GM23338 (cell line): ENCODE results near the gene MTMR3. TPM values are rescaled to one million over a fixed set of nuclear protein-coding genes. Genes with fewer than 3 reads are reported as not detected.

Experiments used
- ATAC-seq: fragments of 200-7000 bp; cut with Tn5 transposase; 3 replicates; pipeline ENCODE4 v1.9.1; 2020
- DNase-seq: peaks from one replicate; pipeline ENCODE4 v3.0.0-alpha.2; 2015; ENCODE audit warnings: low spot score
- H2AFZ ChIP-seq: fragments of 200-600 bp; sonication (generic); 2 replicates; pipeline ENCODE4 v1.8.0; 2016; ENCODE audit warnings: antibody characterized with exemption, mild to moderate bottlenecking, moderate library complexity
- H3F3A ChIP-seq: fragments of 200-600 bp; sonication (generic); replicated peaks from 2 replicates; pipeline ENCODE4 v1.8.0; 2017; ENCODE audit warnings: antibody characterized with exemption, mixed run types, low read depth
- H3K27ac ChIP-seq: fragments of 200-600 bp; sonication (generic); 2 replicates; pipeline ENCODE4 v1.6.1; 2016; ENCODE audit warnings: low read depth
- H3K27me3 ChIP-seq: fragments of 200-600 bp; sonication (generic); 2 replicates; pipeline ENCODE4 v1.8.0; 2016; ENCODE audit warnings: mild to moderate bottlenecking, mixed run types, moderate library complexity; ENCODE audit not compliant: insufficient read depth
- H3K36me3 ChIP-seq: fragments of 200-600 bp; sonication (generic); 2 replicates; pipeline ENCODE4 v1.8.0; 2016; ENCODE audit warnings: mild to moderate bottlenecking; ENCODE audit not compliant: insufficient read depth
- H3K4me1 ChIP-seq: fragments of 200-600 bp; sonication (generic); 2 replicates; pipeline ENCODE4 v1.8.0; 2016; ENCODE audit warnings: mild to moderate bottlenecking, moderate library complexity; ENCODE audit not compliant: insufficient read depth
- H3K4me2 ChIP-seq: fragments of 200-600 bp; sonication (generic); 2 replicates; pipeline ENCODE4 v1.7.1; 2017; ENCODE audit warnings: mixed run types
- H3K4me3 ChIP-seq: fragments of 200-600 bp; sonication (generic); 2 replicates; pipeline ENCODE4 v1.6.1; 2016; ENCODE audit warnings: mixed run types
- H3K79me2 ChIP-seq: fragments of 200-600 bp; sonication (generic); replicated peaks from 2 replicates; pipeline ENCODE4 v1.8.0; 2017; ENCODE audit warnings: mild to moderate bottlenecking; ENCODE audit not compliant: insufficient read depth
- H3K9me2 ChIP-seq: fragments of 200-600 bp; sonication (generic); 2 replicates; pipeline ENCODE4 v1.8.0; 2017; ENCODE audit not compliant: insufficient read depth
- H4K20me1 ChIP-seq: fragments of 200-600 bp; sonication (generic); replicated peaks from 2 replicates; pipeline ENCODE4 v1.8.0; 2017; ENCODE audit warnings: mild to moderate bottlenecking; ENCODE audit not compliant: insufficient read depth
- H3K27ac Mint-ChIP-seq: 2 replicates; pipeline ENCODE4 v1.8.0; 2020; ENCODE audit warnings: inconsistent platforms, mild to moderate bottlenecking, moderate library complexity, mixed read lengths
- H3K27me3 Mint-ChIP-seq: 3 replicates; pipeline ENCODE4 v1.8.0; 2022; ENCODE audit warnings: low read depth, mild to moderate bottlenecking, moderate library complexity, mixed read lengths, inconsistent platforms; ENCODE audit not compliant: insufficient read depth, poor library complexity
- H3K36me3 Mint-ChIP-seq: 3 replicates; pipeline ENCODE4 v1.8.0; 2021; ENCODE audit warnings: low read depth, mild to moderate bottlenecking, inconsistent platforms, moderate library complexity, mixed read lengths
- H3K4me1 Mint-ChIP-seq: 3 replicates; pipeline ENCODE4 v1.8.0; 2020; ENCODE audit warnings: mild to moderate bottlenecking, inconsistent platforms, mixed read lengths
- H3K4me3 Mint-ChIP-seq: 3 replicates; pipeline ENCODE4 v1.8.0; 2021; ENCODE audit warnings: moderate library complexity, mild to moderate bottlenecking, inconsistent platforms, mixed read lengths
- H3K9me3 Mint-ChIP-seq: 3 replicates; pipeline ENCODE4 v1.8.0; 2020; ENCODE audit warnings: moderate library complexity, mild to moderate bottlenecking, inconsistent platforms, mixed read lengths
- CREB1 ChIP-seq: fragments of 250-450 bp; sonication (Bioruptor Pico); IDR thresholded peaks from 2 replicates; pipeline ENCODE4 v1.5.0; 2020; ENCODE audit warnings: low read depth, mild to moderate bottlenecking, moderate library complexity
- CTCF ChIP-seq, 2 experiments: fragments of 200-600 bp in 1 of 2; sonication (generic) in 1 of 2; conservative IDR thresholded peaks; 2 replicates each; pipeline versions ENCODE4 v1.5.1 to v1.6.1; 2016 to 2017; ENCODE audit warnings: antibody characterized with exemption in 2 of 2, low read depth in 2 of 2, mild to moderate bottlenecking in 2 of 2, moderate library complexity in 1 of 2
- ETS1 ChIP-seq: IDR thresholded peaks from 2 replicates; pipeline ENCODE4 v1.6.1; 2016; ENCODE audit warnings: antibody characterized with exemption
- EZH2phosphoT487 ChIP-seq: fragments of 200-600 bp; sonication (generic); IDR thresholded peaks from one replicate; pipeline ENCODE4 v1.8.1; 2018; ENCODE audit warnings: antibody characterized with exemption; ENCODE audit not compliant: unreplicated experiment
- JUNB ChIP-seq: IDR thresholded peaks from one replicate; pipeline ENCODE4 v1.6.1; 2016; ENCODE audit warnings: antibody characterized with exemption; ENCODE audit not compliant: unreplicated experiment
- POLR2AphosphoS5 ChIP-seq: IDR thresholded peaks from 2 replicates; pipeline ENCODE4 v1.6.1; 2016; ENCODE audit warnings: antibody characterized with exemption, low read depth
- STAT1 ChIP-seq: IDR thresholded peaks from one replicate; pipeline ENCODE4 v1.6.1; 2016; ENCODE audit warnings: antibody characterized with exemption; ENCODE audit not compliant: unreplicated experiment
- ZNF331 ChIP-seq: fragments of 250-450 bp; sonication (Bioruptor Pico); IDR thresholded peaks from 2 replicates; pipeline ENCODE4 v1.5.0; 2020; ENCODE audit warnings: low read depth, mild to moderate bottlenecking, moderate library complexity
- ZNF462 ChIP-seq: fragments of 250-450 bp; sonication (Bioruptor Pico); IDR thresholded peaks from 2 replicates; pipeline ENCODE4 v1.5.0; 2020; ENCODE audit warnings: mild to moderate bottlenecking, moderate library complexity
- polyA plus RNA-seq: library from polyadenylated mRNA; unstranded; fragments of >200 nt; fragmentation: Nextera tagmentation; extraction: Ambion mirVana; gene quantifications from 2 replicates; pipeline ENCODE4 v1.2.1, GENCODE V29; 2016
- total RNA-seq: library from RNA; depleted of rRNA; stranded (reverse); fragments of >200 nt; shearing (Covaris generic); gene quantifications from 2 replicates; pipeline ENCODE4 v1.2.3, GENCODE V29; 2014

Gene MTMR3
- total and polyA plus RNA-seq, 2 experiments from 2014 or later = 5.2 to 27.4 TPM

- H3K36me3 ChIP-seq = no peaks in the 10 kb centered on the region
- Mint-ChIP-seq H3K27me3 (peaks cover 3% of the 10 kb centered on the region), H3K27ac (no peak overlapping the region), H3K36me3 (no peaks in the 10 kb centered on the region), H3K4me1 (peaks cover 12% of the 10 kb centered on the region), H3K9me3 (no peaks in the 10 kb centered on the region), H3K4me3 (no peak overlapping the region)
- no peaks in the 10 kb centered on the region for H3K9me2 ChIP-seq
- H3K4me1 ChIP-seq = peaks cover 5% of the 10 kb centered on the region; the same call in 1 of the 2 replicates
- H2AFZ ChIP-seq = no peak overlapping the region
- no peaks in the 10 kb centered on the region for H4K20me1 ChIP-seq
- H3F3A ChIP-seq = no peaks in the 10 kb centered on the region
- H3K4me2 ChIP-seq = no peak overlapping the region
- no peaks in the 10 kb centered on the region for H3K27me3 ChIP-seq
- DNase-seq = no peak
- H3K79me2 ChIP-seq = no peaks in the 10 kb centered on the region
- no peak overlapping the region for H3K27ac ChIP-seq
- no peak overlapping the region for H3K4me3 ChIP-seq
- TF ChIP-seq JUNB (no peak), STAT1 (no peak), EZH2phosphoT487 (no peak), ETS1 (no peak)
- no peak for ATAC-seq
Measured at GRCh38 chr22:30074994-30075393, 192.0 kb downstream of the MTMR3 start.

GRCh38 chr22:30077279-30077880 lies 194.4 kb downstream of the MTMR3 start:
- H3K4me1 Mint-ChIP-seq = peaks cover 17% of the 10 kb centered on the region

More at GRCh38 chr22:30077279-30077880, 194.4 kb downstream of the MTMR3 start:
- H3K36me3 ChIP-seq = no peaks in the 10 kb centered on the region
- no peaks in the 10 kb centered on the region for H3K9me2 ChIP-seq
- no peak overlapping the region for H3K27ac ChIP-seq
- H3K4me3 ChIP-seq = no peak overlapping the region
- H4K20me1 ChIP-seq = no peaks in the 10 kb centered on the region
- no peaks in the 10 kb centered on the region for H3K79me2 ChIP-seq
- H3K9me3 Mint-ChIP-seq = peaks cover 5% of the 10 kb centered on the region; the same call in 1 of the 3 replicates
- no peaks in the 10 kb centered on the region for H3F3A ChIP-seq
- H3K27me3 Mint-ChIP-seq = peaks cover 7% of the 10 kb centered on the region
- H3K27ac Mint-ChIP-seq = no peak overlapping the region
- DNase-seq (no peak), ATAC-seq (no peak)
- H3K27me3 ChIP-seq = no peaks in the 10 kb centered on the region
- H3K4me3 Mint-ChIP-seq = no peak overlapping the region
- TF ChIP-seq CREB1 (CRISPR knock-in tag) = no peak
- TF ChIP-seq POLR2AphosphoS5 = no peak
- TF ChIP-seq STAT1 = no peak
- no peak for TF ChIP-seq EZH2phosphoT487
- TF ChIP-seq ZNF331 (CRISPR knock-in tag) = no peak
- no peak for TF ChIP-seq JUNB
- no peak for TF ChIP-seq ZNF462
- TF ChIP-seq CTCF (conservative IDR thresholded peaks at IDR 0.05; ENCODE audit: low read depth in 2 of 2) = no peak
- peaks cover 4% of the 10 kb centered on the region; the same call in 2 of the 3 replicates for H3K36me3 Mint-ChIP-seq
- H3K4me2 ChIP-seq = no peak overlapping the region
- H2AFZ ChIP-seq = no peak overlapping the region
- peaks cover 5% of the 10 kb centered on the region; the same call in 1 of the 2 replicates for H3K4me1 ChIP-seq
